ENCODE results near the gene ABI2. TPM values are rescaled to one million over a fixed set of nuclear protein-coding genes. Genes with fewer than 3 reads are reported as not detected.
"Not testable (repeated sequence)": the region's sequence is repeated elsewhere in the genome, so short reads cannot be mapped to it uniquely, and the experiment has no call there.

ABI2 gene
- total and polyA plus RNA-seq, 4 donors = 11.7 to 68.1 (median 26.3) TPM

- ATAC-seq (ENCODE audit: insufficient read depth, low FRiP score) (no peak), DNase-seq (no peak)
- no peaks in the 10 kb centered on the region for H3K27me3 ChIP-seq (ENCODE audit: control insufficient read depth in 3 of 3, insufficient read depth in 3 of 3, low read length in 2 of 3)
- peaks cover 27 to 39% (median 32%) of the 10 kb centered on the region in 4 donors for H3K36me3 ChIP-seq (ENCODE audit: control insufficient read depth in 4 of 4, insufficient read depth in 4 of 4, low read length in 4 of 4)
- no peak for TF ChIP-seq CTCF (IDR thresholded peaks at IDR 0.05; ENCODE audit: control extremely low read depth, extremely low read depth)
- no peak overlapping the region for H3K9ac ChIP-seq (ENCODE audit: insufficient read depth in 1 of 2, low read length in 2 of 2)
- H3K4me3 ChIP-seq = no peak overlapping the region
- no peaks in the 10 kb centered on the region for H3K9me3 ChIP-seq (ENCODE audit: control insufficient read depth in 4 of 4, insufficient read depth in 3 of 4, low read length in 3 of 4)
- no peak overlapping the region for H3K27ac ChIP-seq (ENCODE audit: low read depth in 1 of 2, low read length in 1 of 2)
- no peaks in the 10 kb centered on the region for H3K4me1 ChIP-seq (ENCODE audit: control insufficient read depth in 5 of 5, insufficient read depth in 5 of 5, low read length in 5 of 5)
- WGBS, 2 donors = 95 to 97% methylated on average over 7 of the region's 7 CpGs
Observed at GRCh38 chr2:203282101-203282500, 46.1 kb upstream of the ABI2 start.

- no peak overlapping the region for H3K4me3 ChIP-seq
- DNase-seq = no peak
- no peaks in the 10 kb centered on the region for H3K9me3 ChIP-seq (ENCODE audit: control insufficient read depth in 4 of 4, insufficient read depth in 3 of 4, low read length in 3 of 4)
- H3K9ac ChIP-seq (ENCODE audit: insufficient read depth in 1 of 2, low read length in 2 of 2) = no peak overlapping the region
- ATAC-seq (ENCODE audit: insufficient read depth, low FRiP score) = no peak
- no peaks in the 10 kb centered on the region for H3K27me3 ChIP-seq (ENCODE audit: control insufficient read depth in 3 of 3, insufficient read depth in 3 of 3, low read length in 2 of 3)
- H3K27ac ChIP-seq (ENCODE audit: low read depth in 1 of 2, low read length in 1 of 2) = no peak overlapping the region
- H3K36me3 ChIP-seq (ENCODE audit: control insufficient read depth in 4 of 4, insufficient read depth in 4 of 4, low read length in 4 of 4) = peaks cover 13 to 31% (median 17%) of the 10 kb centered on the region in 4 donors
- no peak for TF ChIP-seq CTCF (IDR thresholded peaks at IDR 0.05; ENCODE audit: control extremely low read depth, extremely low read depth)
- 83 to 89% methylated on average over 2 of the region's 2 CpGs for WGBS, 2 donors
- H3K4me1 ChIP-seq (ENCODE audit: control insufficient read depth in 5 of 5, insufficient read depth in 5 of 5, low read length in 5 of 5) = no peaks in the 10 kb centered on the region
Observed at GRCh38 chr2:203286532-203286931, 41.7 kb upstream of the ABI2 start.

DNA sequence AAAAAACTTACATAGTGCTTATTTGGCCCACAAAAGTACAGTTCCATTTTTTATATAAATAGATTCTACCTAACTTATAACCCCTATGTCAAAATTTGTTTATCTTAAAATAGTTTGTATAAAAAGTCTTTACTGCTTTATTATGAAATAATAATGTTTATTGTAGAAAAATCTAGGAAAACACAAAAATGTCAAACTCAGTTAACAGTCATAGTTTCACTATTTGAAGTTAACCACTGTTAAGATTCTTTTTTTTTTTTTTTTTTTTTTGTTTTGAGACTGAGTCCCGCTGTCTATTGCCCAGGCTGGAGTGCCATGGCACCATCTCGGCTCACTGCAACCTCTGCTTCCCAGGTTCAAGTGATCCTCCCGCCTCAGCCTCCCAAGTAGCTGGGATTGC lies 26.5 kb upstream of the ABI2 start:
- Histone ChIP-seq H3K4me3 (no peak overlapping the region), H3K36me3 (ENCODE audit: control insufficient read depth in 4 of 4, insufficient read depth in 4 of 4, low read length in 4 of 4) (peaks cover 0 to 7% (median 5%) of the 10 kb centered on the region in 4 donors), H3K9me3 (ENCODE audit: control insufficient read depth in 4 of 4, insufficient read depth in 3 of 4, low read length in 3 of 4) (no peaks in the 10 kb centered on the region), H3K9ac (ENCODE audit: insufficient read depth in 1 of 2, low read length in 2 of 2) (no peak overlapping the region), H3K27ac (ENCODE audit: low read depth in 1 of 2, low read length in 1 of 2) (no peak overlapping the region), H3K4me1 (ENCODE audit: control insufficient read depth in 5 of 5, insufficient read depth in 5 of 5, low read length in 5 of 5) (no peaks in the 10 kb centered on the region), H3K27me3 (ENCODE audit: control insufficient read depth in 3 of 3, insufficient read depth in 3 of 3, low read length in 2 of 3) (no peaks in the 10 kb centered on the region)
- DNase-seq (no peak), ATAC-seq (ENCODE audit: insufficient read depth, low FRiP score) (no peak)
- WGBS, 2 donors = 96 to 99% methylated on average over 3 of the region's 3 CpGs
- TF ChIP-seq CTCF (IDR thresholded peaks at IDR 0.05; ENCODE audit: control extremely low read depth, extremely low read depth) = no peak

GRCh38 chr2:203302586-203302985 lies 25.6 kb upstream of the ABI2 start:
- H3K36me3 ChIP-seq (ENCODE audit: control insufficient read depth in 4 of 4, insufficient read depth in 4 of 4, low read length in 4 of 4); H3K4me3 ChIP-seq; H3K27ac ChIP-seq (ENCODE audit: low read depth in 1 of 2, low read length in 1 of 2); H3K9ac ChIP-seq (ENCODE audit: insufficient read depth in 1 of 2, low read length in 2 of 2); H3K9me3 ChIP-seq (ENCODE audit: control insufficient read depth in 4 of 4, insufficient read depth in 3 of 4, low read length in 3 of 4); ATAC-seq (ENCODE audit: insufficient read depth, low FRiP score); H3K4me1 ChIP-seq (ENCODE audit: control insufficient read depth in 5 of 5, insufficient read depth in 5 of 5, low read length in 5 of 5); DNase-seq; H3K27me3 ChIP-seq (ENCODE audit: control insufficient read depth in 3 of 3, insufficient read depth in 3 of 3, low read length in 2 of 3): not testable (repeated sequence)
- 97 to 98% methylated on average over 8 of the region's 8 CpGs for WGBS, 2 donors
